HG02763 (cell line): ENCODE results near the gene CARD10.

Experiments
- ATAC-seq: cut with Tn5 transposase; IDR thresholded peaks from one replicate; pipeline ENCODE4 v1.9.1; 2021; ENCODE audit warnings: mild to moderate bottlenecking, moderate library complexity; ENCODE audit not compliant: unreplicated experiment

The CARD10 gene

DNA sequence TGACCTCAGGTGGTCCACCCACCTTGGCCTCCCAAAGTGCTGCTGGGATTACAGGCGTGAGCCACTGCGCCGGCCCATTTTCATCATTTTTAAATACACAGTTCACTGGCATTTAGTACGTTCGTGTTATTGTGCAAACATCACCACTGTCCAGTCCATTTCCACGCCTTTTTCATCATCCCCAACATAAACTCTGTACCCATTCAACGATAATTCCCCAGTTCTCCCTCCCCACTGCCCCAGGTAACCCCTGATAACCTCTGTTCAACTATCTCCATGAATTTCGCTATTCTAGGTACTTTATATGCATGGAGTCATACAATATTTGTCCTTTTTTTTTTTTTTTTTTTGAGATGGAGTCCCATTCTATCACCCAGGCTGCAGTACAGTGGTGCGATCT is 73.7 kb downstream of the CARD10 start:
- ATAC-seq = no peak

DNA sequence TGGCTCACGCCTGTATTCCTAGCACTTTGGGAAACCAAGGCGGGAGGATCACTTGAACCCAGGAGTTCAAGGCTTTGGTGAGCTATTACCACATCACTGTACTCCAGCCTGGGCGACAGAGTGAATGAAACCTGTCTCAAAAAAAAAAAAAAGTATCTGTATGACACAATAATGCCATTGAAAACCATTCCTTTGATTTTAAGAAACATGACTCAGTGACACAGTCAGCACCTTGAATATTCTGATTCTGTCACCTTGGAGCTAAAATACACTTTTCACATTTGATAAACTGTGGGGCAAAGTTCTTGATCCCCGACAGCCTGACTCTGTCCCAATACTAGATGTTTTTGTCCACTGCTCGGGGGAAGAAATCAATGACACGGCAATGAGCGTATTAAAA is 75.2 kb downstream of the CARD10 start:
- ATAC-seq = no peak

DNA sequence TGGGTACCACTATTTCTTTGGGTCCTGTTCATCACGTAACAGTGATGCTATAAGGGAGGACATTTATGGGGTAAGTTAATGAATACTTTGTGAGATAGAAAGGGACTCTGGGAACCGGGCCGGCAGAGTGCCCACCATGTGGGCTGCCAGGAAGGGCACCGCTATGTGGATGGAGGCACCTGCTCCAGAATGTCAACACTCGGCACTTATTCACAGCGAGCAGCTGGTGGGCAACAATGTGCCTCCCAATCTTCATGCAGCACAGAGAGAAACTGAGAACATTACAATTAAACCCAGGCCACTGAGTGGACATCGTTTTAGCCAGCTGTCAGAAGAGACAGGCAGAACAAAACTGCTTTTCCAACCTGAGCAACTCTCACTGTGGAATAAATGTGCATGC is 76.1 kb downstream of the CARD10 start:
- no peak for ATAC-seq

DNA sequence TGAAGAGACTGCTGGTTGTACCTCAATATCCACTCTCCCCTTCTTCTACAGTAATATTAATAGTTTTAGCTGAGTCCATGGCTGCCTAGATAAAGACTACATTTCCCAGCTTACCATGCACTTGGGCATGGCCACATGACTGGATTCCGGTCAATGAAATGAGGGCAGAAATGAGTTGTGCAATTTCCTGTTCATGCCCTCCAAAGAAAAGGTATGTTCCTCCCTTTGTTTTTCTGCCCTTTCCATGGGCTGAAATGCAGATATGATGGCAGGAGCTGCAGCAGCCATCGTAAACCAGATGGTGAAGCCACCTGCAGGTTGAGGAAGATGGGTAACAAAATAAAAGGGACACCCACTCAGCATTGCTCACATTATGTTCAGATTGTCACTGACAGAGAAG is 76.7 kb downstream of the CARD10 start:
- ATAC-seq = no peak

DNA sequence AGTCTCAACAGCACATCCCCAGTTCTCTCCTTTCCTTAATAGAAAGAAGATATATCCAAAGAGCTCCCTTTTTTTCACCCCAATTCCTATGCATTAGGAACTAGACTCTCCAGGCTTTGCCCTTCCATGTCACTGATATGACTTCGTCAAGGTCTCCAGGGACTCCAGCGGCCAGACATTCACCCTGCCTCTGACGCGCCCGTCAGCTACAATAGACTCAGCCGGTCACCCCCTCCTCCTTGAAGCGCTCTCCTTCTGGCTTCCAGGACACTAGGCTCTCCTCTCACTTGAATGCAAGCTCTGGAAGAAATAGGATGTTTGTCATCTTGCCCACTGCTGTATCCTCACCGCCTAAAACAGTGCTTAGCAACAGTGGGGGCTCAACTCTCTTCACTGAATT is 77.1 kb downstream of the CARD10 start:
- no peak for ATAC-seq

DNA sequence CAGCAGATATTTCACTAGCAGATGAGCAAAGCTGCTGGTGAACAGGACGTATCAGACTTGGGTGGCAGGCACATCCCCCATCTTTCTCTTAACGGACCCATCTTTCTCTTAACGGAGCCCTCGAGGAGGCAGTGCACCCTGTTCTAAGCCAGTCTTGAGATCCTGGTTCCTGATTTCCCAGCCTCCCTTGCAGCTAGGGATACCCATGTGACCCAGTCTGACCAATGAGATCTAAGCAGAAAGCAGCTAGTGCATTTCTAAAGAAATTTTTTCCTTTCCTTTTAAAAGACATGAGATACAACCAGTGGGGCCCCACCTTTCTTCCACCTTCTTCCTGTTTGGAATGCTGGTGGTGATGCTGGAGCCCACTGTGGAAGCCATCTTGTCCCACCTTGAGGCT is 78.3 kb downstream of the CARD10 start:
- ATAC-seq = no peak
